ENCODE data around the gene RNF166.

The RNF166 gene

GRCh38 chr16:88706229-88706964, at the start of gene RNF166, which contains the start of gene CTU2:
TSS of gene RNF166 (minus strand) at chr16:88706408. CDS start at chr16:88706325, 83 bp downstream.
TSS of gene CTU2 (plus strand) at chr16:88706503. CDS start at chr16:88706531, 28 bp downstream.
- peak; percentile 85 to 92 (median 90) for DNase-seq (ENCODE audit: low read depth in 2 of 3, low spot score in 1 of 3)

GRCh38 chr16:88754912-88755744, 48.9 kb upstream of the RNF166 start:
- DNase-seq (ENCODE audit: low read depth in 2 of 3, low spot score in 1 of 3) = no peak

GRCh38 chr16:88754109-88754911, 48.1 kb upstream of the RNF166 start:
- no peak for DNase-seq (ENCODE audit: low read depth in 2 of 3, low spot score in 1 of 3)

GRCh38 chr16:88753602-88754001, 47.4 kb upstream of the RNF166 start:
- DNase-seq (ENCODE audit: low read depth in 2 of 3, low spot score in 1 of 3) = no peak

- no peak for DNase-seq (ENCODE audit: low read depth in 2 of 3, low spot score in 1 of 3)
Measured at GRCh38 chr16:88753191-88753590, 47.0 kb upstream of the RNF166 start.

GRCh38 chr16:88752386-88753002, 46.3 kb upstream of the RNF166 start:
- DNase-seq (ENCODE audit: low read depth in 2 of 3, low spot score in 1 of 3) = no peak

- DNase-seq (ENCODE audit: low read depth in 2 of 3, low spot score in 1 of 3) = no peak
Measured at GRCh38 chr16:88750854-88751253, 44.6 kb upstream of the RNF166 start.

- no peak for DNase-seq (ENCODE audit: low read depth in 2 of 3, low spot score in 1 of 3)
Measured at GRCh38 chr16:88749358-88749757, 43.1 kb upstream of the RNF166 start.

- DNase-seq (ENCODE audit: low read depth in 2 of 3, low spot score in 1 of 3) = no peak
Measured at GRCh38 chr16:88748364-88748763, 42.2 kb upstream of the RNF166 start.

- DNase-seq (ENCODE audit: low read depth in 2 of 3, low spot score in 1 of 3) = peak in 2 of 3 donors; percentile 30 to 49
Measured at GRCh38 chr16:88747588-88748301, 41.5 kb upstream of the RNF166 start.

GRCh38 chr16:88746506-88746905, 40.3 kb upstream of the RNF166 start:
- no peak for DNase-seq (ENCODE audit: low read depth in 2 of 3, low spot score in 1 of 3)

- DNase-seq (ENCODE audit: low read depth in 2 of 3, low spot score in 1 of 3) = no peak
Measured at GRCh38 chr16:88744577-88745521, 38.6 kb upstream of the RNF166 start.

- DNase-seq (ENCODE audit: low read depth in 2 of 3, low spot score in 1 of 3) = peak; percentile 48 to 76 (median 71)
Measured at GRCh38 chr16:88743693-88744576, 37.7 kb upstream of the RNF166 start.

GRCh38 chr16:88742896-88743605, 36.8 kb upstream of the RNF166 start:
- no peak for DNase-seq (ENCODE audit: low read depth in 2 of 3, low spot score in 1 of 3)

GRCh38 chr16:88741368-88741767, 35.2 kb upstream of the RNF166 start:
- DNase-seq (ENCODE audit: low read depth in 2 of 3, low spot score in 1 of 3) = no peak

GRCh38 chr16:88740727-88741055, 34.5 kb upstream of the RNF166 start:
- DNase-seq (ENCODE audit: low read depth in 2 of 3, low spot score in 1 of 3) = no peak

GRCh38 chr16:88739977-88740726, 33.9 kb upstream of the RNF166 start:
- no peak for DNase-seq (ENCODE audit: low read depth in 2 of 3, low spot score in 1 of 3)

All from stimulated activated CD4-positive, alpha-beta T cell treated with anti-CD3 and anti-CD28 coated beads, Interleukin-12 subunit alpha, Interleukin-12 subunit beta, amount 100 ng/mL, for 48 hours (primary cell).